ENCODE data around the gene DNAJC3. TPM values are rescaled to one million over a fixed set of nuclear protein-coding genes. Genes with fewer than 3 reads are reported as not detected.

DNAJC3 gene
- total and polyA plus RNA-seq, 4 donors = 32.0 to 121 (median 37.1) TPM

DNA sequence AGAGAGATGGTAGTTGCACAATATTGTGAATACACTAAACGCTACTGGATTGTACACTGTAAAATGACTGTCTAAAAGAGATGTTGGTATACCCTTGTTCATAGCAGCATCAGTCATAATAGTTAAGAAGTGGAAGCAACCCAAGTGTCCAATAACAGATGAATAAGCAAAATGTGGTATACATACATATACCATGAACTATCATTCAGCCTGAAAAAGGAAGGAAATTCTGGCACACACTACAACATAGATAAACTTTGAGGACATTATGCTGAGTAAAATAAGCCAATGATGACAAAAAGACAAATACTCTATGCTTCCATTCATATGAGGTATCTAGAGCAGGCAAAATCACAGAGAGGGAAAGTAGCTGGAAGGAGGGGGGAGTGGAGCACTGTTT is 48.5 kb upstream of the DNAJC3 start:
- Histone ChIP-seq H3K27me3 (ENCODE audit: control insufficient read depth in 4 of 4, insufficient read depth in 4 of 4, low read length in 3 of 4) (no peaks in the 10 kb centered on the region), H3K9ac (ENCODE audit: low read depth in 1 of 2, low read length in 2 of 2) (no peak overlapping the region), H3K36me3 (ENCODE audit: control insufficient read depth in 4 of 4, insufficient read depth in 3 of 4, low read depth in 1 of 4, low read length in 3 of 4) (no peaks in the 10 kb centered on the region), H3K9me3 (ENCODE audit: control insufficient read depth in 4 of 4, low read length in 3 of 4) (no peaks in the 10 kb centered on the region), H3K4me1 (ENCODE audit: control insufficient read depth in 4 of 4, insufficient read depth in 4 of 4, low read length in 3 of 4) (peaks cover 0 to 2% (median 0%) of the 10 kb centered on the region in 4 donors), H3K27ac (ENCODE audit: low read depth in 1 of 2, low read length in 2 of 2) (no peak overlapping the region), H3K4me3 (ENCODE audit: low read depth in 1 of 3, low read length in 3 of 3) (no peak overlapping the region)
- TF ChIP-seq HNF4G (IDR thresholded peaks at IDR 0.05) = no peak
- no peak for TF ChIP-seq CTCF (IDR thresholded peaks at IDR 0.05; ENCODE audit: low read depth, low read length, missing input control)
- no peak for TF ChIP-seq RAD21 (IDR thresholded peaks at IDR 0.05)
- no peak for TF ChIP-seq JUND (IDR thresholded peaks at IDR 0.05)
- no peak for TF ChIP-seq NR2F2 (IDR thresholded peaks at IDR 0.05)
- no peak for TF ChIP-seq EGR1 (IDR thresholded peaks at IDR 0.05; ENCODE audit: low read depth in 2 of 2)
- no peak for TF ChIP-seq YY1 (IDR thresholded peaks at IDR 0.05)
- no peak for TF ChIP-seq MAX (IDR thresholded peaks at IDR 0.05)
- TF ChIP-seq HNF4A (conservative IDR thresholded peaks at IDR 0.05) = no peak
- no peak for TF ChIP-seq FOXA1 (IDR thresholded peaks at IDR 0.05)
- no peak for TF ChIP-seq ZBTB33 (IDR thresholded peaks at IDR 0.05)
- no peak for TF ChIP-seq FOXA2 (IDR thresholded peaks at IDR 0.05)
- TF ChIP-seq SP1 (IDR thresholded peaks at IDR 0.05) = no peak
- TF ChIP-seq, protein P1, sequence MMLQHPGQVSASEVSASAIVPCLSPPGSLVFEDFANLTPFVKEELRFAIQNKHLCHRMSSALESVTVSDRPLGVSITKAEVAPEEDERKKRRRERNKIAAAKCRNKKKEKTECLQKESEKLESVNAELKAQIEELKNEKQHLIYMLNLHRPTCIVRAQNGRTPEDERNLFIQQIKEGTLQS (IDR thresholded peaks at IDR 0.05) = no peak
- no peak for TF ChIP-seq REST (IDR thresholded peaks at IDR 0.05)
- TF ChIP-seq GABPA (IDR thresholded peaks at IDR 0.05 in 1 of 2, conservative IDR thresholded peaks at IDR 0.05 in 1 of 2) = no peak
- no peak for TF ChIP-seq RXRA (IDR thresholded peaks at IDR 0.05)
- TF ChIP-seq TAF1 (conservative IDR thresholded peaks at IDR 0.05) = no peak
- WGBS = 88% methylated on average over 1 of the region's 1 CpG
- no peak for DNase-seq (ENCODE audit: low spot score)

Measured in liver (tissue), 9 donors.